ENCODE measurements around the gene CDH26.

Gene CDH26

DNA sequence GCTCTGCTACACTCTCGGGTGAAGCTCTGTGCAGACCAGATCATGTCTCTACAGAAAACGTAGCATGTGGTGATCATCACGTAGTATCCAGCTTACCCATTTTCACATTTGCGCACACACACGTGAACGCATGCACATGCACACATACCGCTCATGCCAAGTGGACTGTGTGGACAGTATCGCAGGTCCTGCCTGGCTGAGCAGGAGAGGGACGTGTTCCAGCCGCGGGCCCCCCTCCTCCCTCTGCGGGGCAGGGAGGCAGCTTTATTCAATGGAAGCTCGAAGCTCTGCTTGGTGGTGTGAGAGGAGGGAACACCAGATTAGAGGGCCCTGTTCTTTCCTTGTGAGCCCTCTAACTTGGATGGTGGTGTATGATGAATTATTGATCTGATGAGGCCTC lies 51.1 kb downstream of the CDH26 start:
- H3K4me3 ChIP-seq (ENCODE audit: low read depth, low read length), result no peak overlapping the region
- DNase-seq (ENCODE audit: low read depth), result no peak
- TF ChIP-seq, protein P1, sequence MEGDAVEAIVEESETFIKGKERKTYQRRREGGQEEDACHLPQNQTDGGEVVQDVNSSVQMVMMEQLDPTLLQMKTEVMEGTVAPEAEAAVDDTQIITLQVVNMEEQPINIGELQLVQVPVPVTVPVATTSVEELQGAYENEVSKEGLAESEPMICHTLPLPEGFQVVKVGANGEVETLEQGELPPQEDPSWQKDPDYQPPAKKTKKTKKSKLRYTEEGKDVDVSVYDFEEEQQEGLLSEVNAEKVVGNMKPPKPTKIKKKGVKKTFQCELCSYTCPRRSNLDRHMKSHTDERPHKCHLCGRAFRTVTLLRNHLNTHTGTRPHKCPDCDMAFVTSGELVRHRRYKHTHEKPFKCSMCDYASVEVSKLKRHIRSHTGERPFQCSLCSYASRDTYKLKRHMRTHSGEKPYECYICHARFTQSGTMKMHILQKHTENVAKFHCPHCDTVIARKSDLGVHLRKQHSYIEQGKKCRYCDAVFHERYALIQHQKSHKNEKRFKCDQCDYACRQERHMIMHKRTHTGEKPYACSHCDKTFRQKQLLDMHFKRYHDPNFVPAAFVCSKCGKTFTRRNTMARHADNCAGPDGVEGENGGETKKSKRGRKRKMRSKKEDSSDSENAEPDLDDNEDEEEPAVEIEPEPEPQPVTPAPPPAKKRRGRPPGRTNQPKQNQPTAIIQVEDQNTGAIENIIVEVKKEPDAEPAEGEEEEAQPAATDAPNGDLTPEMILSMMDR (IDR thresholded peaks at IDR 0.05; ENCODE audit: insufficient read depth, low read depth, low read length, missing control alignments), result no peak

DNA sequence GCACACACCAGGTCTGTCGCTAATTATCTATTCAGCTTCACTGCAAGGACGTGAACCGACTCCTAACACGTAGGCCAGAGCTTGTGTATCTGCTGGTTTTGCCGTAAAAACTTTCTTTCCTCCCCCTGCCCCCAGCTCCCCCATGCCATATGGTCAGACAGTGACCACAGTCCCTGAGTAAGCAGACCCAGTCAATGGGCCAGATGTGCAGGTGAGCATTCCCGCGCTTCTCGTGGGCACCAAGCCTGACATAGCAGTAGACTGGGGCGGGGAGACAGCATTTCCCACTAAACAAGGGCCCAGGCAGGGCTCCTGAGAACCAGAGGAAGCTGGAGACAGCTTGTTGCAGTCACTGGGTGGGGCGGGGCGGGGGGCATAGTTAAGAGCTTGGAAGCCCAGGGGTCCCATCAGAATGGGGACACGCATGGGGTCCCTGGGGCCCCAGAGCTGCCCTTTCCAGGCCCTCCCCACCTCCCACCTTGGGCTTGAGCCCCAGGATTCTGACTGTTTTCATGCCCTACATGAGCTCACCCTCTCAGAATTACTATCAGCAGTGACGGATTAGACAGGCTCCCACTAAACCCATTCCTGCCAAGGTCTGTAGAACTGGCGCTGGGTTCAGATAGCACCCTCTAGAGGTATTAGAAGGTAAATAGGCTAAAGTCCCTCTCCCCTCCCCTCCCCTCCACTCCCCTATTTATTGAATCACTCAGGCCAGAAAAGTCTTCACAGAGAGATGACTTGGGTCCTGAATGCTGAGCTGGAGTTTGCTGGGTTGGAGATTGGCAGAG lies 51.8 kb downstream of the CDH26 start:
- no peak for DNase-seq (ENCODE audit: low read depth)
- H3K4me3 ChIP-seq (ENCODE audit: low read depth, low read length), result no peak overlapping the region
- TF ChIP-seq, protein P1 (IDR thresholded peaks at IDR 0.05; ENCODE audit: insufficient read depth, low read depth, low read length, missing control alignments), result peak; percentile 21

DNA sequence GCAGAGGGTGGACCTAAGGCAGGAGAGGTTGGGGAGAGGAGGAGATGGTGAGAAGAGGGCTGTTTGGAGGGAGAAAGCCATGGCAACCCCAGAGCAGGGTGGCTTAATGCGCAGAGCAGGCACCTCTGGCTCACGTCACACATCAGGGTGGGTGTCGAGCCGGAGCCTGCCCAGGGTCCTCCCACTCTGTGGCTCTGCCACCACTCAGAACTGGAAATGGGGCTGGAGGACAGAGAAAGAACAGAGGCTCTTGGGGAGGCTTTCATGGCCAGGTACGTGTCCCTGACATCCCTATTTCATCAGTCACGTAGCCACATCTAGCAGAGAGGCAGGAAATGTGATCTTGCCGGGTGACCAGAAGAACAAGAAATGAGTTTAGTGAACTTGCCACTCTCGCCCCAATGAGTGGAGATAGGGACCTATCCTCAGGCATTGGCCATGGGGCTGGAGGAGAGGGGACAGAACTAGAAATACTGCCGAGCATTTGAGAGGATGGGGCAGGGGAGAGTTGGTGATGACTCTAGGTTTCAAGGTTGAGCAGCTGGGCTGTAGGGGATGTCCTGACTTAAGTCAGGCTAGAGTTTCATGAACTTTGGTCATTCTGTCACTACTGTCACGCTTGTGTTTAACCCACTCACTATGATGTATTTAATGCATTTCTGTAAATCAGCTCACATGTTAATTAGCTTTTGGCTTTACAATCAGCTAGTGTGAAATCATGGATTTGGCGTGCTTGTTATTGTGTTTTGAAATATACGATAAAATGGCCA lies 52.7 kb downstream of the CDH26 start:
- TF ChIP-seq, protein P1 (IDR thresholded peaks at IDR 0.05; ENCODE audit: insufficient read depth, low read depth, low read length, missing control alignments), result no peak
- DNase-seq (ENCODE audit: low read depth), result no peak
- no peak overlapping the region for H3K4me3 ChIP-seq (ENCODE audit: low read depth, low read length)

DNA sequence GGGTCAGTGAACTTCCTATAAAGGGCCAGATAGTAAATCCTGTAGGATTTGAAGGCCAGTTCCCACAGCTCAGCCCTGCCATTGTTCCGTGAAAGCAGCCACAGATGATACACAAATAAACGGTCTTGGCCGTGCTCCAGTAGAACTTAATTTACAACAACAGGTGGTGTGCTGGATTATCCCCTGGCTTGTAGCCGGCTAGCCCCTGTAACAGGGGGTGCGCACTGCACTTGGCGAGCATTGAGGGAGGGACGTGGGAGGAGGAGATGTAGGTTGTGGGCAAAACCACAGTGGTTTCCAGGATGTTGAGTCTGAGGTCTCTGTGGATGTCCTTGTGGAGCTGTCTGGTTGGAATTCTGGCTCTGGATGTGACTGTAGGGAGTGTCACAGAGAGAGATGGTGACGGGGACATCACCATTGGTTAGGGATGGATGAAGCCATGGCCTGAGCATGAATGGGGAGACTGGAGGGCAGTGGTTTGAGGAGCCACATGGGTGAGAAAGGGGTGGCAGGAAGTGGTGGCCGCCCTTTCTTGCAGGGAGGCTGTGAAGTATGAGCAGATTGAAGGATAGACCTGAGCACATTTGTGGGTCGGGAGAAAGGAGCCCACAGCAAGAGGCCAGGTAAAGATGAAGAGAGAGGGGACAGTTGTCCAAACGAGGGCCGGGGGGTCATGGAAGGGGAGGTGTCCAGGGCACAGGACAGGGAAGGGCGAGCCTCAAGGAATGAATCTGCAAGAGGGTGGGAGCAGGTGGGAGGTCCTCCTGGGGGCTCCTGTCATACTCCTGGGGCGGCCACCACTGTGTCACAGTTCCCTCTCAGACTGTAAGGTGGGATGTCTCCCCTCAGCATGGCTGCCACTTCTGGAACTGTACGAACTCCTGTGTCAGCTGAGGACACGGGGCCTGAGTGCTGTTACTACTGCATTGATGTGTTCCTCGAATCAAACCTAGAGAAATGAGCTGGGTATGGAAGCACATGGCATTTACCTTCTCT lies 53.6 kb downstream of the CDH26 start:
- TF ChIP-seq, protein P1 (IDR thresholded peaks at IDR 0.05; ENCODE audit: insufficient read depth, low read depth, low read length, missing control alignments), result no peak
- DNase-seq (ENCODE audit: low read depth), result no peak
- H3K4me3 ChIP-seq (ENCODE audit: low read depth, low read length), result no peak overlapping the region

DNA sequence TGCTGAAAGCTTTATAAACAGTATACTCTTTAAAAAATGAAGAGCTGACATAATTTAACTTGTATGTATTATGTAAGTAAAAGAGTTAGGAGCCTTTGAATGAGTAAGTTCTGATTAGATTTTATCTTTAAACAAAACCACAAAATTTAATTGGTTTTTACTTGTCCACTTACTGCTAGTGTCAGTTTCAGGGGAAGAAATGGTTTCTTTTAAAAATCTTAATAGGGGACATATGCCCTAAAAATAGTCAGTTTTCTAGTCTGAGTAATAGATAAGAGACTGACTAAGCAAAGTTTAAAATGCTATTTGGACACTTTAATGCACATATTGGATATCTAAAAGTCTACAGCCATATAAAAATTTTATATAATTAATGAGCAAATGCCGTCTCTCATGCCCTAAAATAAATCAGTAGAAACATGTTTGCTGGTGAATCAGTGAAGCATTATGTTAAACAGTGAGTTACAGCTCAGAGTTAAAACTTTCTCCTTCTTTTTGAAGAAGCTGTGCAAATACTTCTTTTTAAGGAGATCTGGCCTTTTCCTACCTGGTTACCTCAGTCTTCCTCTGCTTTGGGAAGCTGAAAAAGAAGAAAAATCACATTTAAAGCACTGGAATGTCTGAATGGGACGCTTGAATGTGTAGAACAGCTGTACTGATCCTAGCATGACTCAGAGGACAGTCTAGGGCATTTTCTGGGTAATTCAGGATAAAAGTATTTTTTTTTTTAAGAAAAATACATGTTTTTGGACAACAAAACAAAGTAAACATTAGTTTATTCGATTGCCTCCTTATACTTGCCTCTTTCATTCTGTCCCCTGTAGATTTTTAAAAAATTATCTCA lies 55.3 kb downstream of the CDH26 start:
- TF ChIP-seq, protein P1 (IDR thresholded peaks at IDR 0.05; ENCODE audit: insufficient read depth, low read depth, low read length, missing control alignments), result no peak
- no peak for DNase-seq (ENCODE audit: low read depth)
- H3K4me3 ChIP-seq (ENCODE audit: low read depth, low read length), result no peak overlapping the region

DNA sequence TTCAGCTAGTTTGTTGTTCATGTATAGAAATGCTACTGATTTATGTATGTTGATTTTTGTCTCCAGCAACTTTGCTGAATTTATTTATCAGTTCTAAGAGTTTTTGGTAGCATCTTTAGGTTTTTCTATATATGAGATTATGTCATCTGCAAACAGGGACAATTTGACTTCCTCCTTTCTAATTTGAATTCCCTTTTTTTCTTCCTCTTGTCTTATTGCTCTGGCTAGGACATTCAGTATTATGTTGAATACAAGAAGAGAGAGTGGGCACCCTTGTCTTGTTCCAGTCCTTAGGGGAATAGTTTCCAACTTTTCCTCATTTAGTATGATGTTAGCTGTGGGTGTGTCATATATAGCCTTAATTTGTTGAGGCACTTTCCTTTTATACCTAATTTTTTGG lies 58.2 kb downstream of the CDH26 start:
- TF ChIP-seq, protein P1 (IDR thresholded peaks at IDR 0.05; ENCODE audit: insufficient read depth, low read depth, low read length, missing control alignments), result no peak
- H3K4me3 ChIP-seq (ENCODE audit: low read depth, low read length), result no peak overlapping the region
- DNase-seq (ENCODE audit: low read depth), result no peak

All from GM12865 (cell line).